HG03432 (cell line): ENCODE results near the gene CUBN.

ENCODE experiments used
- ATAC-seq: cut with Tn5 transposase; IDR thresholded peaks from one replicate; pipeline ENCODE4 v1.9.1; 2021; ENCODE audit warnings: mild to moderate bottlenecking, moderate library complexity; ENCODE audit not compliant: unreplicated experiment

CUBN gene

DNA sequence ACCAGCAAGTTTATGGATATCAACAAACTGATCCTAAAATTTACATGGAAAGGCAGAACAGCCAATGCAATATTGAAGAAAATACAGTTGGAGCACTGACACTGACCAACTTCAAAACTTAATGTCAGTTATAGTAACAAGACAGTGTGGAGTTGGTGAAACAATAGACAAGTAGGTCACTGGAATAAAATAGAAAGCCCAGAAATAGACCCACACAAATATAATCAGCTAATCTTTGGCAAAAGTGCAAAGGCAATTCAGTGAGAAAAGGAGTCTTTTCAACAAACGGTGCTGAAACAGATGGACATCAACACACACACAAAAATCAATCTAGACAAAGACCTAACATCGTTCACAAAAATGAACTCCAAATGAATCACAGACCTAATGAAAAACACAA, 326.1 kb downstream of the CUBN start:
- ATAC-seq = no peak

- ATAC-seq = peak; percentile 92
Observed at GRCh38 chr10:16799621-16800020, 330.0 kb downstream of the CUBN start.

GRCh38 chr10:16798571-16798970, 331.0 kb downstream of the CUBN start:
- no peak for ATAC-seq

DNA sequence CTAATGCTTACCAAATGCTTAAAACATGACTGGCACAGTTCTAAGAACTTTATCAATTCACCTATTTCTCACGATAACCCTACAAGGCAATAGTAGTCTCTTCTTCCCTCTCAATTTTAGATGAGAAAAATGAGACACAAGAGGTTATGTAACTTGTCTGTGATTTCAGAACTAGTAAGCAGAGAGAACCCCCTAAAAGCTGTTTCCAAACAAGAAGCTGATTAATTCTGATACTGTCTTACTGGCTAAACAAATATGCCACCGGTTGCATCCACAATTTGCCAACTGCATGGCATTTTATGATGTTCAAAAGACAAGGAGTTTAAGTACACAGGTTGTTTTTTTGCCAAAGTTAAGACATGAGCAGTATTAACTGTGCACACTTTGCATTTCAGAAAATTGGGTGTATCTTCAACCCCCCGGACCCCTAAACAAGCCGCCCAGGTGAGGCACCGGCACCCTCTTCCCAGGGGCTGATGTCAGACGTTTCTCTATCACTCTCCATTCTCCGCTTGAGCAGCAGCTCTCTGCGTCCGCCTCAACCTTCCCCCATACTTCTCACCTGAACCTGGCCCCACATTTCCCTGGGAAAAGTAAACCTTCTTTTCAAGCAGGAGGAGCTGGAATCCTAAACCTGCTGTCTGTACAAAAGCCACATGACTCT, 334.1 kb downstream of the CUBN start:
- ATAC-seq = no peak

DNA sequence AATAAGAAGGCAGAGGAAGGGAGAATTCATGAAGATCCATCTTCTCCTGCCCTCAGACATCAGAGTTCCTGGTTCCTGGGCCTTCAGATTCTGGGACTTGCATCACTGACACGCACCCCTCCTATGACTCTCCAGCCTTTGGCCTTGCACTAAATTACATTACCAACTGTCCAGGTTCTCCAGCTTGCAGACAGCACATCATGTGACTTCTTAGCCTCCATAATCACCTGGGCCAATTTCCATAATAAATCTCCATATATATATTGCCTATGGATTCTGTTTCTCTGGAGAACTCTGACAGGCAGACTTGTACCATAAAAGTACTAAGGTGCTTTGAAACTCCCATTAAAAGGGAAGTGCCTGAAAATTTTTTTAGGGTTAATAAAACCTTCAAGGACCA, 335.6 kb downstream of the CUBN start:
- no peak for ATAC-seq

DNA sequence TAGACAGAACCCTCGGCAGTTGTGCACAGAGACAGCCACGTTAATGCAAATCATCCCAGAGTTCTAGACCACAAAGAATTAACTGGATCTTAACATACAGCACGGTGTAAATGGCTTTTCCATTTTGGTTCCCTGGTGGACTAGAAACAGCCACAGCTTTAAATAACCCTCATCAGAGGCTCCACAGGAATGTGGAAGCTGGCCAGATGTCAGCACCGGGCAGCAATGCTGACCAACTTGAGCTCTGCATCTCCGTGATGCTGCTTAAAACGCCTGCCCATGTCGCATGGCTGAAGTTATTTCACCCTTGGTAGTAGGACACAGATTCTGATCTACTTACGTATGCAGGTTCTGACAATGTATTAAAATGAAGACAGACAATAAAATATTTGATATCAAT, 336.9 kb downstream of the CUBN start:
- no peak for ATAC-seq

DNA sequence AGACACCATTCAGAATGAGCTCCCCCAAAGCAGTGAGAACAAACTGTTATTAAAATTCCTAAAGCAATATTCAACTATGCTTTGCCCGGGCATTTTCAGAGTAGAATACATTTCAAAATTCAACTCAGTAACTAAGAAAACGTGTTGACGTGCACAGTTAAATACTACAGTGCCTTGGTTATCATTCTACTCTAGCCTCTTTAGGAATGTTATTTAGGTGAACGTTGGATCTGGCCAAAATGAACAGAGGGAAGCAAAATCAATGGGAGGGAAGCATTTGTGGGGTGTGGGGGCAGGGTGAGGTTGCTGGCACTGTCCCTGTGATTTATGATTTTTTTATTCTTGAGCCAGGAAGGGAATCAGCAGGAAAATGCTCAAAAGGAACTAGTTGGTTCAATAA, 339.8 kb downstream of the CUBN start:
- ATAC-seq = no peak

GRCh38 chr10:16789261-16789660, 340.4 kb downstream of the CUBN start:
- ATAC-seq = no peak

DNA sequence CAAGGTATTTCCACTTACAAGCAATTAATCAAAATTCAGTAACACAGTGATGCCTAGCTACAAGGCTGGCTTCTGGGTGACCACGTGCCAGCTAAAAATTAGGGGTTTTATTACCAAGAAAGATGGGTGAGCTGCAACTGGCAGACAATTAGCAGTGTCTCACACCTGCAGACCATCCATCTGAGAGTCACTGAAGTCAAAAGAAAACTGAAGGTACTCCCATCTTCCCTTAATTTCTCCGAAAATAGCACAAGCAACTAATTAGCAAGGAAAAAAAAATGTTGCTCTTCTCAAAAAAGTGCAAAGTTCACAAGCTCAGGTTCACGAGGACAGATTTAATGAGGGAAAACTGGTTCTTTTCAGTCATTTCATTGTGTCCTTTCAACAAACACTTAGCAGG, 340.8 kb downstream of the CUBN start:
- no peak for ATAC-seq

DNA sequence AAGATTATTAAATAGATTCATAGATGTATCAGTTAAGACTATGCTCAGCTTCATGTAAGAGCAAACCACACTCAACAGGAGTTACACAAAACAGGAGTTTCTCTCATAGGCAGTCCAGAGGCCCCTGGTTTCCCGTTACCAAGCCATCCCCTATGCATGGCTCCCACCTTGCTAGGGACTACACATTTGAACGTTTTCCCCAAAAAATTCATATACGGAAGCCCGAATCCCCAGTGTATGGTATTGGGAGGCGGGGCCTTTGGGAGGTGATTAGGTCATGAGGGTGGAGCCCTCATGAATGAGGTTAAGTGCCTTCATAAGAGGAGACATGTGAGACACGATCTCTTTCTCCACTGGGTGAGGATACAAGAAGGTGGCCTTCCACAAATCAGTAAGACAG, 341.5 kb downstream of the CUBN start:
- ATAC-seq = peak; percentile 34

GRCh38 chr10:16787361-16787791, 342.2 kb downstream of the CUBN start:
- peak; percentile 77 for ATAC-seq

DNA sequence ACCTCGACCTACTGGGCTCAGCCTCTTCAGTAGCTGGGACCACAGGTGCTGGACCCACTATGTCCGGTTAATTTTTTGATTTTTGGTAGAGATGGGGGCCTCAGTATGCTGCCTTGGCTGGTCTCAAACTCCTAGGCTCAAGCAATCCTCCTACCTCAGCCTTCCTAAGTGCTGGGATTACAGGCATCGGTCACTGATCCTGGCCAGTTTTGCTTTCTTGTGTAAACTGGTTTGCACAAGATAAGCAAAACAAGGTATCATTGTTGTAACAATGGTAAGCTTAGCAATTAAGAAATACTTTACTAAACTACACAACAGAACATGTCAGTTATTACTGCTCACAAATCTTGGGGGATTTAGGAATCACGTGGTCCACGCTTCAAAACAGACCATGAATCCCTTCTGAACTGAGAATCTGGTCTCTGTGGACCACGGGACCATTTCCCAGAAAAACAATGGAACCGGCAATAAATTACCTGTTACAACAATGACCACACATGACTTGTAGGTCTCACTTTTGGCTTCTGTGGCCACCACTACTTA, 349.2 kb downstream of the CUBN start:
- ATAC-seq = no peak

DNA sequence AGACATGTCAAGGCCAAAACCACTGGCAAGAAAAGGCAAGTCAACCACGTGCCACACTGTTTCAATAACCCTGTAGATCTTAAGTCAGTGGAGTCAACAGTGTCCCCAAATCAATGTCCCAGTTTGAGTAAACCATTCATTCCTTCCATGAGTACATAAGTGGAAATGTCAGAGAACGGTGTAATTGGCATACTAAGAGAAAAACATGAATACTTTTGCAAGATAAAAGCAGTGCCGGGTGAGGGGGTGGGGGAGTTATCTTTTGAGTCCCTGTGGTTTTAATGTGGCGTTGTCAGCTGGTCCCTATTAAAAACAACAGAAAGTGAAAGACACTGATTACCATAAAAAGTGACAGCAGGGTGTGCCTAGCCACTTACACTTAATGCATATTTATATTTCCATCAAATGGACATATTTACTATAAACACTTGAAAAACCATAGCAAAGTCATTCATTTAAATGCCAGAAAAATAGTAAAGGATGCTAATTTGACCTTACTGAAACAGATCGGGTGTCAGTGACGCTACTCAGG, 350.2 kb downstream of the CUBN start:
- ATAC-seq = peak; percentile 87

GRCh38 chr10:16777473-16778370, 351.9 kb downstream of the CUBN start:
- ATAC-seq = peak; percentile 42

- no peak for ATAC-seq
Observed at GRCh38 chr10:16776896-16777295, 352.7 kb downstream of the CUBN start.
